ENCODE data around the gene PRKAG2.
A peak's percentile ranks its signal among the peaks of the same experiment; 100 is the strongest.
"Not testable (repeated sequence)": the region's sequence is repeated elsewhere in the genome, so short reads cannot be mapped to it uniquely, and the experiment has no call there.

The PRKAG2 gene
- 37.9 to 104 (median 66.3) reads per million in 18 experiments for total RNA-seq

GRCh38 chr7:151876899-151877777, at the start of gene PRKAG2:
Gene PRKAG2, minus strand, starts transcription at chr7:151877115. Its CDS starts 495 bp downstream, at chr7:151876620.
- DNase-seq = peak; percentile 59 to 72

DNA sequence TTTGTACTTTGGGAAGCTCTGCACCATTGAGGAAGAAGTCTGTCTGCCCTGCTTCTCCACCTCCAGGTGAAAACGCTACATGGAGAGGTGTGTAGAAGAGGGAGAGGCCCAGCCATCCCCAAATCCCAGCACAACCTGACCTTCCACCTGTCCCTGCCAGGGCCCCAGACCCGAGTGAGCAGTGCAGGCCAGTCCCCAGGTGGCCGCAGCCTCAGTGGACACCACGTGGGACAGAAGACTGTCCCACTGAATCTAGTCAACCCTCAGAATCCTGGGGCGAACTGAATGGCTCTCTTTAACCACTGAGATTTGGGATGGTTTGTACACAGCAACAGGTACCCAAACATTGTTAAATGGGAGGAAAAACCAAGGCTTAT, 49.4 kb upstream of the PRKAG2 start:
- no peak for DNase-seq

- DNase-seq = peak; percentile 87 to 88
Observed at GRCh38 chr7:151925446-151926335, 48.8 kb upstream of the PRKAG2 start.

GRCh38 chr7:151924508-151924907, 47.6 kb upstream of the PRKAG2 start:
- DNase-seq = no peak

DNA sequence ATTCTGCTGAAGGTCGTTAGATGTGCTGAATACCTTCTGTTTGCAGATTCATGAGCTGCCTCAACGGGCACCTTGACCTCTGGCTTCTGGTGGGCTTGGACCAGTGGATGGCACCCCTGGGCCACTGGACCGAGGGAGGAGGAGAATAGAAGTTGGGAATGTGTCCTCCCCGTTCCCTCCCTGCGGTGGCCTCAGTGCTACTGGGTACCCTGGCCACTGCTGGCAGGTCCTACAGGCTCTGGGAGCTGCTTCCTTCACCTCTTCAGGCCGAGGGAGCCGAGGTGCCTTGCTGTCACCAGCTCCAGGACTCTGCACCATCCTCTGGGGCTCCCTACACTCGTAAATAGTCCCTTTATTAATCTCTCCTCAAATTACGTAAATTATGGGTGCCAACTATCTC, 47.1 kb upstream of the PRKAG2 start:
- no peak for DNase-seq

DNA sequence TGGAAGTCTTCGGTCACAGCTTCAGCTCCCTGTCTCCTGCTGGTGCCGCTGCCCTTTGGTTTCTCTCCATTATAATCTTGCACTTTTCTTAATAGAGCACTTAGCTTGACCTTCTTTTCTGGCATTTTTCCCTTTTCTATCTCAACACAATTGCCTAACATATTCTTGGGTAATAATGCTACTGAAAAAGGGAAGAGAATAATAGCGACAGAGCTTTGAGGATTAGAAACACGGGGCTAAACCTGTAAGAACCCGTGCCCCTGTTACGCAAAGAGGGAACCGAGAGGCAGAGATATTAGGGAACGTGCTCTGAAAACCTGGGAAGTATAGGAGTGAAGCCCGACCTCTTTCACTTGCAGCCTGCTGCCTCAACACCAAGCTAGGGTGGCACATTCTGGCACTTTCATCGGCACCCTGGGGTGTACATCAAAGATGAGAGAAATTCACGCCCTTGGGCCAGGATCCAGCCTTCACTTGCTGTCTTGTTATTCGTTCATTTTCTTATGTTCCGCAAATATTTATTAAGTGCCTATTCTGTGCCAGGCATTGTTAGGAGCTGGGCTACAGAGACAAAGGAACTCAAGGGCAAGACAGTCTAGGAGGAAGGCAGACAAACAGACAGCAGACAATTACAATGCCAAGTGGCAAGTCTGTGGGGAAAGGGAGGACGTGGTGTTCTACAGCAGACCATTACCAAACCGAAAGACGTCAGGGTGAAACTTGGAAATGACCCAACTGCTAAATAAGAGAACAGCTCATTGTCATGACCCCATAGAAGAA, 46.4 kb upstream of the PRKAG2 start:
- peak; percentile 89 to 99 for DNase-seq

GRCh38 chr7:151921451-151921850, 44.5 kb upstream of the PRKAG2 start:
- no peak for DNase-seq

- DNase-seq = peak; percentile 56 to 83
Observed at GRCh38 chr7:151920488-151920887, 43.6 kb upstream of the PRKAG2 start.

DNA sequence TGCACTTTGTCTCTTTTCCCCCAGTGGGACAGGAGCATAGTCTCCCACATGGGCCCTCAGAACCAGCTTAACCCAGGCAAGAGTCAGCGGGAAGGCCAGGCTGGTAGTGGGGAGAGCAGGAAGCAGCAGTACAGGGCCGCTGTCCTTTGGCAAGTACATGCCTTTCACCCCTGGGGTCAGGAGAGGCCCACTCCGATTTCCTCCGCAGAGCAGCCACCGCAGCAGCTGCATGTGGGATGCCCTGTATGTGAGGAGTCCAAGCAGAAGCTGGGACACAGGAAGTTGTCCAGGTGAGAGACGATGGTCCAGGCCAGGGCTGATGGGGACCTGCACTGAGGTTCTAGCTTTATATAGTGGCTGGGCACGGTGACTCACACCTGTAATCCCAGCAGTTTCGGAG, 42.7 kb upstream of the PRKAG2 start:
- no peak for DNase-seq

- DNase-seq = no peak
Observed at GRCh38 chr7:151918510-151918843, 41.6 kb upstream of the PRKAG2 start.

- DNase-seq = peak; percentile 62 to 74
Observed at GRCh38 chr7:151917791-151918509, 41.0 kb upstream of the PRKAG2 start.

- no peak for DNase-seq
Observed at GRCh38 chr7:151914051-151914450, 37.1 kb upstream of the PRKAG2 start.

DNA sequence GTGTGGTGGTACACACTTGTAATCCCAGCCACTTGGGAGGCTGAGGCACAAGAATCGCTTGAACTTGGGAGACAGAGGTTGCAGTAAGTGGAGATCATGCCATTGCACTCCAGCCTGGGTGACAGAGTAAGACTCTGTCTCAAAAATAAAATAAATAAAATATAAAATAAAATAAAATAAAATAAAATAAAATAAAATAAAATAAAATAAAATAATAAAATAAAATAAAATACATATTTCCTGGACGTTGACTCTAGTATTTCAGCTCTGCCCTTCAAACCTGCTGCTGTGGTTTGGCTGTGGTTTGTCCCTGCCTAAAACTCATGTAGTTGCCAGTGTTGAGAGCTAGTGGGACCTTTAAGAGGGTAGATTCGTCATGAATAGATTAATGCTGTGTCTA, 33.7 kb upstream of the PRKAG2 start:
- not testable (repeated sequence) for DNase-seq

- DNase-seq = not testable (repeated sequence)
Observed at GRCh38 chr7:151907115-151907514, 30.2 kb upstream of the PRKAG2 start.

DNA sequence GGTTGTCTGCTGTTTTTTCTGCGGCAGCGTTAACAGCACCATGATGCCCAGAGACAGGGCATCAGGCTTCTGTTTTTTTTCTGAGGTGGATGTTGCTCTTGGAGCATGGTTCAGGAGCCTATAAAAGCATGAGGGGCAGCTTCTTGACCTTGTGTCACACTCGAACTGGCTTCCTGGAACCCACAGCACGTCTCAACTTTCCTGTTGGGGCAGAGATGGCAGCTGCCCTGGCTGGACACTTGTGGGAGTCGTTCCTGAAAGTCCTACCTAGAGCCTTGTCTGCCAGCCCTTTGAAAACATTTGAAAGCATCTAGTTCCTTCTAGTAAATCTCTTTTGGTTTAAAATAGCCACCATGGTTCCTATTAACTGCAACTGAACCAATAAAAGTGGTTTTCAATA, 28.9 kb upstream of the PRKAG2 start:
- no peak for DNase-seq

DNA sequence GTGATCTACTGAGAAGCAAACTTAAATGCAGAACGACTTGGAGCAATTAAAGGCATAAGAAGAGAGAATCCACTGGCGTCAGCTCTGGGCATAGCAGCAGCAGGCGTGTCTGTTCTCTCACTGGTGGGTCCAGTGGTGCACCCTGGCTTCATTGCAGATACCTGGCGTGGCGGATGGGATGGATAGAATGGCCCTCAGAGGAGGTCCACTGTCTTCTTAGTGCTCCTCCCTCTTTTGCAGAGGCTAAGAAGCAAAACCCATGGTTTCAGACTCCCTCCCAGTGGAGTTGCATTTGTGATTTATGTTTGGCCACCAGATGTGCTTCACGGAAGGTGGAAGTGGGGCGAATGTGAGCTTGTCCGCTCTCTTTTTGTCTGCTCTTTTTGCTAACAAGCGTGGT, 28.4 kb upstream of the PRKAG2 start:
- DNase-seq = no peak

DNA sequence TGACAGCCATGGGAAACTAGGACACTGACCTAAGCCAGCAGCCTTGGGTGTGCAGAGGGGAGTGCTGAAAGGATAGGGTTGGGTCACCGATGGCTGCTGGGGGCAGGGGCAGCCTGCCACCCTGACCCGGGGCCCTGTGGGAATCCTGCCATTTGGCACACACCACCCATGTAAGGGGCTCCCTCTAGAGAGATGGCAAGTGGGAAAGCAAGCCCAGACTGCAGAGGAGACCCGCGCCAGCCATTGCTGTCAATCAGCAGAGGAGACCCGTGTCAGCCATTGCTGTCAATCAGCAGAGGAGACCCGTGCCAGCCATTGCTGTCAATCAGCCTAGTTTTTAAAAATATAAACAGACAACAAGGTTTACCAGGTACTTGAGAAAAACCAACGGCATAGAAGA, 27.4 kb upstream of the PRKAG2 start:
- DNase-seq = no peak

- no peak for DNase-seq
Observed at GRCh38 chr7:151903249-151904032, 26.5 kb upstream of the PRKAG2 start.

DNA sequence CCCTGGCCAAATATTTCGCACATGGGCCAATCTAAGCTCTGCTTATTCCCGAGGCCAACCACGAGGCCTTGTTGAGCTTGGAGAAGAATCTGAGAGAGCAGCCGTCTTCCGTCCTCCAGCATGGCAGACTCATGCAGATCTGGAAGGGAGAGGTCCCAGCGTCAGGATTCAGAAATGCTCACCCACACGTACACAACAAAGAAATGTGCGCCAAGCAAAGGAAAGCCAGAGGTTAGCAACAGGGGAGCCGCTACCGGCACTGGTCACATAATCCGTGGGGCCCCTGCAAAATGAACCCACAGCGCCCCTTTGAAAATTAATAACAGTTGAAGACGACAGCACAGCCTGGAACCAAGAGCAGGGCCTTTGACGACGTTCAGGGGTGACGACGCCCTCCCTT, 25.4 kb upstream of the PRKAG2 start:
- DNase-seq = no peak

- no peak for DNase-seq
Observed at GRCh38 chr7:151901828-151902227, 24.9 kb upstream of the PRKAG2 start.

DNA sequence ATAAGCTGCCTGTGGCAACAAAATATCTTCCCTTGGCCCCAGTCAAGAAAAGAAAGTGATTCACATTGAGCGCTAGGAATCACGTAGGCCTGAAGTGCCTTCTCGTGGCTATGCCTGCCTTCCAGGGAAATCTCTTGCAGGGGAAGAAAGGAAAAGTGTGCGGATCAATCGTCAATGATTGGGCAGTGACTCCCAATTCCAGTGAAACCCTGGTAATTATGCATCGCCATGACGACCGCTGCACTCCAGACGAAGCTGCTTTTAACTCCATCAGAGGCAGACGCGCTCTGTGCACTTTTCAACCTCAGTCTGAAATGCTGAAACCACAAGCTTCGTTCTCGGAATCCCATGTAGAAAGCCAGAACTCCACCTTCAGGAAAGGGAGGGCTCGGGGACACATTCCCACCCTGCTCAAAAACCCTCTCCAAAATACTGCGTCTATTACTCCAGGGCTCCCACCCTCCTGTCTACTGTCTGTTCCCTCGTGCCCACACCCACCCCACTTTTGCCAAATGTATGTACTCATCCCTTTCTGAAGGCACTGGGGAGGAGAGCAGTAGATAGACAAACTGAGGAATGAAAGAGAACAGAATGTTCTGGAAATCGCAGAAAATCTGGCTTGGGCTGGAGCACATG, 24.2 kb upstream of the PRKAG2 start:
- no peak for DNase-seq
